GM15510 (cell line): ENCODE data around the gene UBE2G1.

ENCODE experiments used
- POLR2A ChIP-seq: IDR thresholded peaks from 3 replicates; pipeline ENCODE4 v1.6.1; 2011; ENCODE audit warnings: borderline replicate concordance; ENCODE audit not compliant: insufficient read length; ENCODE audit errors: extremely low read depth

The UBE2G1 gene

GRCh38 chr17:4221899-4222659 is 144.4 kb downstream of the UBE2G1 start:
- no peak for TF ChIP-seq POLR2A

- no peak for TF ChIP-seq POLR2A
Observed at GRCh38 chr17:4221163-4221562, 145.3 kb downstream of the UBE2G1 start.

GRCh38 chr17:4220655-4221054 is 145.8 kb downstream of the UBE2G1 start:
- TF ChIP-seq POLR2A, result no peak
